MCF 10A (cell line): ENCODE measurements around the gene ERGIC1. TPM values are rescaled to one million over a fixed set of nuclear protein-coding genes. Genes with fewer than 3 reads are reported as not detected.
"Not testable (repeated sequence)": the region's sequence is repeated elsewhere in the genome, so short reads cannot be mapped to it uniquely, and the experiment has no call there.

Source experiments
- Bru-seq: library from RNA; stranded (reverse); fragments of 400-500 nt; gene quantifications from one replicate; lab custom pipeline; 2021; lab: Mats Ljungman, UMichigan
- BruChase-seq, 2 experiments: library from RNA; stranded (reverse); fragments of 400-500 nt; gene quantifications; one replicate each; lab custom pipeline; 2021; lab: Mats Ljungman, UMichigan
- BruUV-seq: library from RNA; stranded (reverse); fragments of 400-500 nt; replicated peaks from 2 replicates; lab custom pipeline; 2021; lab: Mats Ljungman, UMichigan
- CTCF ChIA-PET: fragments of 300-600 bp; sonication (Branson Sonifier 250); formaldehyde crosslinking; extraction: SDS; loops from one replicate; lab custom pipeline; 2021; ENCODE audit warnings: antibody characterized with exemption, inconsistent platforms; lab: Yijun Ruan, JAX
- POLR2A ChIA-PET: fragments of 300-600, 350-650 bp; sonication (Branson Sonifier 250); formaldehyde crosslinking; extraction: SDS; loops from one replicate; lab custom pipeline; 2020; ENCODE audit warnings: antibody characterized with exemption, inconsistent platforms; lab: Yijun Ruan, JAX
- DNase-seq: peaks from one replicate; pipeline ENCODE4 v3.0.0-alpha.2; 2018; ENCODE audit not compliant: unreplicated experiment
- H3K27ac Mint-ChIP-seq: one replicate; pipeline ENCODE4 v1.8.0; 2022; ENCODE audit warnings: mild to moderate bottlenecking, low read depth, mixed read lengths; ENCODE audit not compliant: unreplicated experiment
- H3K27me3 Mint-ChIP-seq: one replicate; pipeline ENCODE4 v1.8.0; 2022; ENCODE audit warnings: mixed read lengths; ENCODE audit not compliant: insufficient read depth, unreplicated experiment
- H3K36me3 Mint-ChIP-seq: one replicate; pipeline ENCODE4 v1.8.0; 2022; ENCODE audit warnings: mild to moderate bottlenecking, moderate library complexity, mixed read lengths; ENCODE audit not compliant: insufficient read depth, unreplicated experiment
- H3K4me1 Mint-ChIP-seq: one replicate; pipeline ENCODE4 v1.8.0; 2022; ENCODE audit warnings: mixed read lengths; ENCODE audit not compliant: insufficient read depth, unreplicated experiment
- H3K4me3 Mint-ChIP-seq: one replicate; pipeline ENCODE4 v1.8.0; 2022; ENCODE audit warnings: mild to moderate bottlenecking, moderate library complexity, mixed read lengths; ENCODE audit not compliant: unreplicated experiment
- H3K9me3 Mint-ChIP-seq: one replicate; pipeline ENCODE4 v1.8.0; 2022; ENCODE audit warnings: mixed read lengths; ENCODE audit not compliant: unreplicated experiment
- intact Hi-C: fragments of 100-400 bp; cut with micrococcal nuclease; formaldehyde crosslinking; loops from 2 replicates; pipeline ENCODE4 v1.14.1; 2022
- long read RNA-seq: library from polyadenylated mRNA; stranded (forward); transcript quantifications from one replicate; pipeline ENCODE4 v2.0.0, GENCODE V29; 2022
- total RNA-seq: library from RNA; stranded (reverse); gene quantifications from 2 replicates; pipeline ENCODE4 v1.2.3, GENCODE V29; 2022
- TF ChIP-seq, protein P1 (sequence below): fragments of 200-600 bp; IDR thresholded peaks from one replicate; pipeline ENCODE4 v1.8.0; 2022; ENCODE audit warnings: antibody characterized with exemption, mild to moderate bottlenecking; ENCODE audit not compliant: unreplicated experiment

Gene ERGIC1
- 257 and 292 TPM in 2 replicates for total RNA-seq
- percentile 92 among the genes with signal in this experiment for Bru-seq, nascent RNA
- BruChase-seq, experiment 1, labeled RNA remaining after a 6-hour chase = percentile 86 among the genes with signal in this experiment
- BruChase-seq, experiment 2, labeled RNA remaining after a 2-hour chase = percentile 84 among the genes with signal in this experiment
- long read RNA-seq, transcript ERGIC1-202 (10 exons, 2,881 nt) = major isoform, 48 of 136 reads
- long read RNA-seq, partial matches to known transcripts = 9 of 136 reads
- long read RNA-seq, other reads (novel, unspliced or antisense) = 76 of 136 reads

DNA sequence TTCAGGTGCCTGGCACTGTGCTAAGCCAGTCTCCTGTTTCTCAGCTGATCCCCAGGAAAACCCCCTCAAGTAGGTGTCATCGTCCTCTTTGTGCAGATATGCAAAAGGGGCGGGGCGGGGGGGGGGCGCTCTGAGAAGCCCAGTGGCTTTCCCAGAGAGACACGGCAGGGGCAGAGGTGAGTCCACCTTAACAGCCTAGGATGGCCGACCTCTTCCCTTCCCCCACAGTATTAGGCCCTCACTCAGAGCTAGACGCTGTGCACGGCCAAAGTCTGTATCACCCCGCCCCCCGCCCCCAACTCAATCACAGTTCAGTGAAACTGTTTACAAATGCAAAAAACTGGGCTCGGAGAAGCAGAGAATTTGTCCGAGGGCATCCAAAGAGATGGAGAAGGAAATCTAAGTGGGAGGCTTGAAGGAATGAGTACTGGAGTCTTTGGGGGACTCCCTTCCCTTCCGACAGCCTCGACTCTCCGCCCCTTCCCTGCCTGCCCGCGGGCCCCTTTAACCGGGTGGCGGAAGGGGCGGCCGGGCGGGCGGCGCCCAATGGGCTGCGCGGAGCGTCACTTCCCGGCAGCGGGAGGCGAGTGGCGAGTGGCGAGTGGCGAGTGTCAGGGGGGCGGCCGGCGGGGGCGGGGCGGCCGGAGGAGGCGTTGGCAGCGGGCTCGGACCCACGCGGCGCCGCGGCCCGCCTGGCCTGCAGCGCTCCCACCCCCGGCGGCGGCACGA lies at the start of gene ERGIC1:
Gene ERGIC1 (plus strand): TSS at position 566 of the 729 bp plus-strand sequence. CDS start 163 bp downstream, at position 729.
- Mint-ChIP-seq H3K27ac (peak within 1 kb of the TSS; percentile 88), H3K27me3 (no peaks in the 10 kb centered on the region), H3K4me1 (peaks cover 40% of the 10 kb centered on the region), H3K36me3 (peaks cover 10% of the 10 kb centered on the region), H3K9me3 (no peaks in the 10 kb centered on the region), H3K4me3 (peak within 1 kb of the TSS; percentile 87)
- POLR2A ChIA-PET = interaction anchor here (0.9 to 9.2 kb wide), 11 partner anchors 15 to 101 kb away, joined by 3 to 112 read pairs (median 8); partner anchors contain the start of gene DUSP1
- TSS peak; percentile 77 for BruUV-seq
- TF ChIP-seq, protein P1, sequence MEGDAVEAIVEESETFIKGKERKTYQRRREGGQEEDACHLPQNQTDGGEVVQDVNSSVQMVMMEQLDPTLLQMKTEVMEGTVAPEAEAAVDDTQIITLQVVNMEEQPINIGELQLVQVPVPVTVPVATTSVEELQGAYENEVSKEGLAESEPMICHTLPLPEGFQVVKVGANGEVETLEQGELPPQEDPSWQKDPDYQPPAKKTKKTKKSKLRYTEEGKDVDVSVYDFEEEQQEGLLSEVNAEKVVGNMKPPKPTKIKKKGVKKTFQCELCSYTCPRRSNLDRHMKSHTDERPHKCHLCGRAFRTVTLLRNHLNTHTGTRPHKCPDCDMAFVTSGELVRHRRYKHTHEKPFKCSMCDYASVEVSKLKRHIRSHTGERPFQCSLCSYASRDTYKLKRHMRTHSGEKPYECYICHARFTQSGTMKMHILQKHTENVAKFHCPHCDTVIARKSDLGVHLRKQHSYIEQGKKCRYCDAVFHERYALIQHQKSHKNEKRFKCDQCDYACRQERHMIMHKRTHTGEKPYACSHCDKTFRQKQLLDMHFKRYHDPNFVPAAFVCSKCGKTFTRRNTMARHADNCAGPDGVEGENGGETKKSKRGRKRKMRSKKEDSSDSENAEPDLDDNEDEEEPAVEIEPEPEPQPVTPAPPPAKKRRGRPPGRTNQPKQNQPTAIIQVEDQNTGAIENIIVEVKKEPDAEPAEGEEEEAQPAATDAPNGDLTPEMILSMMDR = peak; percentile 26
- CTCF ChIA-PET = interaction anchor here (0.6 to 1.5 kb wide), 3 partner anchors 18 to 119 kb away, joined by 3 to 5 read pairs (median 4); no protein-coding TSS in a partner anchor
- peak; percentile 91 for DNase-seq
- intact Hi-C loops = loop anchor here (1.0 to 2.0 kb wide), 4 partner anchors 33 to 77 kb away; no protein-coding TSS in a partner anchor

GRCh38 chr5:172785429-172786088 lies 48.5 kb upstream of the ERGIC1 start:
- Mint-ChIP-seq H3K9me3 (no peaks in the 10 kb centered on the region), H3K4me3 (no peak overlapping the region), H3K27ac (no peak overlapping the region), H3K4me1 (peaks cover 15% of the 10 kb centered on the region), H3K36me3 (peaks cover 5% of the 10 kb centered on the region), H3K27me3 (no peaks in the 10 kb centered on the region)
- ChIA-PET CTCF (interaction anchor here (0.7 to 1.3 kb wide), 4 partner anchors 13 to 129 kb away, joined by 3 to 6 read pairs (median 4); no protein-coding TSS in a partner anchor), POLR2A (interaction anchor here (0.7 to 22.0 kb wide), 3 partner anchors 8 to 84 kb away, joined by 3 to 1263 read pairs (median 6); no protein-coding TSS in a partner anchor)
- BruUV-seq = no TSS peak
- intact Hi-C loops = no loop called here
- TF ChIP-seq, protein P1 = no peak
- no peak for DNase-seq

GRCh38 chr5:172786736-172787462 lies 47.2 kb upstream of the ERGIC1 start:
- H3K36me3 Mint-ChIP-seq = no peaks in the 10 kb centered on the region
- H3K4me1 Mint-ChIP-seq = peaks cover 9% of the 10 kb centered on the region
- POLR2A ChIA-PET = interaction anchor here (0.9 to 38.7 kb wide), 3 partner anchors 12 to 82 kb away, joined by 3 to 1263 read pairs (median 6); partner anchors contain the start of gene DUSP1
- H3K27ac Mint-ChIP-seq = no peak overlapping the region
- intact Hi-C loops = no loop called here
- no peak overlapping the region for H3K4me3 Mint-ChIP-seq
- no peak for DNase-seq
- H3K27me3 Mint-ChIP-seq = no peaks in the 10 kb centered on the region
- TF ChIP-seq, protein P1 = no peak
- CTCF ChIA-PET = interaction anchor here (1.2 kb wide), 1 partner anchor 86 kb away, joined by 3 read pairs; no protein-coding TSS in a partner anchor
- BruUV-seq = no TSS peak
- H3K9me3 Mint-ChIP-seq = no peaks in the 10 kb centered on the region

DNA sequence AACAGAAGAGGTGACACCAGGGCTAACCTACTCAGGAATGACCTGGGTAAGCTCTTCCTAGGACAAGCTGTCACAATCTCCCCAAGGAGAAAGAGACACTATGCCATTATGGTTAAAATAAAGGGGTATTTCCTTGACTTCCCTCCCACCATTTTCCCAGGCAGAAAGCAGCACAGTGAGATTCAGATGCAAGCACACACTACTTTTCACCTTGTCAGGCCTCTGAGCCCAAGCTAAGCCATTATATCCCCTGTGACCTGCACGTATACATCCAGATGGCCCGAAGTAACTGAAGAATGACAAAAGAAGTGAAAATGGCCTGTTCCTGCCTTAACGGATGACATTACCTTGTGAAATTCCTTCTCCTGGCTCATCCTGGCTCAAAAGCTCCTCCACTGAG lies 46.5 kb upstream of the ERGIC1 start:
- H3K4me1 Mint-ChIP-seq, BruUV-seq, H3K27ac Mint-ChIP-seq, DNase-seq, intact Hi-C loops, H3K27me3 Mint-ChIP-seq, H3K36me3 Mint-ChIP-seq, H3K9me3 Mint-ChIP-seq, H3K4me3 Mint-ChIP-seq: not testable (repeated sequence)
- POLR2A ChIA-PET = interaction anchor here (1.0 to 38.7 kb wide), 2 partner anchors 13 to 34 kb away, joined by 3 to 1263 read pairs; partner anchors contain the start of gene DUSP1
- CTCF ChIA-PET = interaction anchor here (0.7 to 1.2 kb wide), 2 partner anchors 85 to 327 kb away, joined by 3 read pairs; no protein-coding TSS in a partner anchor
